Measurements from ENCODE around the gene SLC24A4. TPM values are rescaled to one million over a fixed set of nuclear protein-coding genes. Genes with fewer than 3 reads are reported as not detected.

Gene SLC24A4
- total and polyA plus RNA-seq, 2 donors (not counting 3 experiments of a cell fraction or from before 2014, with no cell fraction given) = 0.07 to 0.08 TPM

DNA sequence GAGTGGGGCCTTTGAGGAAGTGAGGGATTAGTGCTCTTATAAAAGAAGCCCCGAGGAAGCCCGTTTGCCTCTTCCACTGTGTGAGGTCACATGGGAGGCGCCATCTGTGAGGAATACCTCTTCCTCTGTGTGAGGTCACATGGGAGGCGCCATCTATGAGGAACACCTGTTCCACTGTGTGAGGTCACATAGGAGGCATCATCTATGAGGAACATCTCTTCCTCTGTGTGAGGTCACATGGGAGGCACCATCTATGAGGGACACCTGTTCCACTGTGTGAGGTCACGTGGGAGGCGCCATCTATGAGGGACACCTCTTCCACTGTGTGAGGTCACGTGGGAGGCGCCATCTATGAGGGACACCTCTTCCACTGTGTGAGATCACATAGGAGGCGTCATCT is 69.7 kb downstream of the SLC24A4 start:
- no peaks in the 10 kb centered on the region for H4K20me1 ChIP-seq (replicated peaks; ENCODE audit: control insufficient read depth, extremely low read depth, insufficient read depth, low read length)
- BruUV-seq (replicated peaks) = no TSS peak
- no peak overlapping the region for H2AFZ ChIP-seq (ENCODE audit: low read depth, low read length)
- no peaks in the 10 kb centered on the region for H3K36me3 ChIP-seq (ENCODE audit: control insufficient read depth in 2 of 2, extremely low read depth in 1 of 2, insufficient read depth in 2 of 2, low read length in 2 of 2)
- H3K4me3 ChIP-seq (replicated peaks in 1 of 3; ENCODE audit: insufficient read depth in 1 of 3, low read depth in 1 of 3, low read length in 3 of 3) = no peak overlapping the region
- dilution Hi-C loops (cut with MboI; ENCODE audit: extremely low pct_ligation_motif_present, low sequenced_read_pairs) (no loop called here), intact Hi-C loops (cut with micrococcal nuclease) (no loop called here)
- FAIRE-seq (no peak), DNase-seq (ENCODE audit: low read depth, low spot score) (no peak)
- no peaks in the 10 kb centered on the region for H3K9me1 ChIP-seq (replicated peaks; ENCODE audit: control insufficient read depth, extremely low read depth, insufficient read depth, low read length)
- ChIA-PET CTCF (no interaction called here), POLR2A (no interaction called here)
- no peaks in the 10 kb centered on the region for H3K9me3 ChIP-seq (replicated peaks; ENCODE audit: control insufficient read depth, insufficient read depth, low read length)
- no peaks in the 10 kb centered on the region for H3K79me2 ChIP-seq (ENCODE audit: control insufficient read depth, insufficient read depth, low read length)
- TF ChIP-seq POLR2AphosphoS5 (IDR thresholded peaks at IDR 0.05; ENCODE audit: insufficient read depth, low read depth, low read length) = no peak
- TF ChIP-seq GATA2 (IDR thresholded peaks at IDR 0.05; ENCODE audit: insufficient read depth, insufficient read length, low read depth, low read length) = no peak
- TF ChIP-seq MYC (IDR thresholded peaks at IDR 0.05; ENCODE audit: low read depth, low read length) = no peak
- TF ChIP-seq, protein P1, sequence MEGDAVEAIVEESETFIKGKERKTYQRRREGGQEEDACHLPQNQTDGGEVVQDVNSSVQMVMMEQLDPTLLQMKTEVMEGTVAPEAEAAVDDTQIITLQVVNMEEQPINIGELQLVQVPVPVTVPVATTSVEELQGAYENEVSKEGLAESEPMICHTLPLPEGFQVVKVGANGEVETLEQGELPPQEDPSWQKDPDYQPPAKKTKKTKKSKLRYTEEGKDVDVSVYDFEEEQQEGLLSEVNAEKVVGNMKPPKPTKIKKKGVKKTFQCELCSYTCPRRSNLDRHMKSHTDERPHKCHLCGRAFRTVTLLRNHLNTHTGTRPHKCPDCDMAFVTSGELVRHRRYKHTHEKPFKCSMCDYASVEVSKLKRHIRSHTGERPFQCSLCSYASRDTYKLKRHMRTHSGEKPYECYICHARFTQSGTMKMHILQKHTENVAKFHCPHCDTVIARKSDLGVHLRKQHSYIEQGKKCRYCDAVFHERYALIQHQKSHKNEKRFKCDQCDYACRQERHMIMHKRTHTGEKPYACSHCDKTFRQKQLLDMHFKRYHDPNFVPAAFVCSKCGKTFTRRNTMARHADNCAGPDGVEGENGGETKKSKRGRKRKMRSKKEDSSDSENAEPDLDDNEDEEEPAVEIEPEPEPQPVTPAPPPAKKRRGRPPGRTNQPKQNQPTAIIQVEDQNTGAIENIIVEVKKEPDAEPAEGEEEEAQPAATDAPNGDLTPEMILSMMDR (IDR thresholded peaks at IDR 0.05; ENCODE audit: extremely low read depth in 1 of 2, insufficient read depth in 1 of 2, low read depth in 1 of 2, low read length in 2 of 2) = no peak
- no peak for TF ChIP-seq POLR2A (IDR thresholded peaks at IDR 0.05; ENCODE audit: low read depth, low read length)
- TF ChIP-seq JUN (IDR thresholded peaks at IDR 0.05; ENCODE audit: borderline replicate concordance, insufficient read depth, insufficient read length, low read depth) = no peak
- TF ChIP-seq, protein P2, sequence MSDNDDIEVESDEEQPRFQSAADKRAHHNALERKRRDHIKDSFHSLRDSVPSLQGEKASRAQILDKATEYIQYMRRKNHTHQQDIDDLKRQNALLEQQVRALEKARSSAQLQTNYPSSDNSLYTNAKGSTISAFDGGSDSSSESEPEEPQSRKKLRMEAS (IDR thresholded peaks at IDR 0.05; ENCODE audit: insufficient read depth, insufficient read length) = no peak
- no peak for TF ChIP-seq FOS (IDR thresholded peaks at IDR 0.05; ENCODE audit: borderline replicate concordance, insufficient read depth, low read length)
- H3K4me1 ChIP-seq (ENCODE audit: control insufficient read depth, extremely low read depth, insufficient read depth, low read length) = no peaks in the 10 kb centered on the region
- no peak overlapping the region for H3K4me2 ChIP-seq (ENCODE audit: insufficient read depth, low read length)
- H3K9ac ChIP-seq (replicated peaks; ENCODE audit: extremely low read depth, insufficient read depth, low read length) = no peak overlapping the region
- H3K27me3 ChIP-seq (ENCODE audit: control insufficient read depth in 2 of 2, insufficient read depth in 2 of 2, low read length in 2 of 2) = no peaks in the 10 kb centered on the region
- H3K27ac ChIP-seq (ENCODE audit: insufficient read depth, low read depth, low read length) = no peak overlapping the region

All from endothelial cell of umbilical vein (primary cell).